GM12801 (cell line): ENCODE data around the gene TOE1.

Source experiments
- CTCF ChIP-seq: IDR thresholded peaks from one replicate; pipeline ENCODE4 v1.5.1; 2011; ENCODE audit warnings: control low read depth; ENCODE audit not compliant: insufficient read length; ENCODE audit errors: extremely low read depth

TOE1 gene

GRCh38 chr1:45303520-45304310 is 36.3 kb upstream of the TOE1 start:
- TF ChIP-seq CTCF = no peak

- TF ChIP-seq CTCF = no peak
Observed at GRCh38 chr1:45304311-45305081, 35.5 kb upstream of the TOE1 start.

GRCh38 chr1:45305231-45305630 is 34.7 kb upstream of the TOE1 start:
- no peak for TF ChIP-seq CTCF

- no peak for TF ChIP-seq CTCF
Observed at GRCh38 chr1:45306319-45306718, 33.7 kb upstream of the TOE1 start.

- no peak for TF ChIP-seq CTCF
Observed at GRCh38 chr1:45306905-45307304, 33.1 kb upstream of the TOE1 start.

GRCh38 chr1:45314266-45314665 is 25.7 kb upstream of the TOE1 start:
- TF ChIP-seq CTCF = no peak

GRCh38 chr1:45317166-45317565 is 22.8 kb upstream of the TOE1 start:
- TF ChIP-seq CTCF = no peak
